Heart left ventricle (tissue), 16 donors: ENCODE measurements around the gene NPVF. TPM values are rescaled to one million over a fixed set of nuclear protein-coding genes. Genes with fewer than 3 reads are reported as not detected.

Source experiments
- ATAC-seq, 4 donors: fragments of 200-7000 bp; cut with Tn5 transposase; one replicate each; pipeline ENCODE4 v1.9.1; 2020 to 2022; ENCODE audit warnings: moderate library complexity in 4 of 4, mild to moderate bottlenecking in 3 of 4, moderate number of reproducible peaks in 1 of 4
- DNase-seq, 5 donors: peaks; one replicate each; pipeline ENCODE4 v3.0.0-alpha.2; 2020
- H3K27ac ChIP-seq, 12 donors: fragments of 200-600 bp; sonication (generic) in 4 of 12; one replicate each; pipeline versions ENCODE4 v1.5.0 to v1.8.0; 2016 to 2022; ENCODE audit warnings: mild to moderate bottlenecking in 2 of 12
- H3K27me3 ChIP-seq, 9 donors: fragments of 200-600 bp; sonication (generic) in 2 of 9; one replicate each; pipeline versions ENCODE4 v1.5.1 to v1.8.0; 2016 to 2022; ENCODE audit warnings: mild to moderate bottlenecking in 3 of 9
- H3K36me3 ChIP-seq, 9 donors: fragments of 200-600 bp; sonication (generic) in 2 of 9; one replicate each; pipeline versions ENCODE4 v1.5.0 to v1.8.0; 2018 to 2022; ENCODE audit warnings: mild to moderate bottlenecking in 2 of 9
- H3K4me1 ChIP-seq, 12 donors: fragments of 200-600 bp; sonication (generic) in 4 of 12; one replicate each; pipeline versions ENCODE4 v1.5.0 to v1.8.0; 2016 to 2022; ENCODE audit warnings: mild to moderate bottlenecking in 3 of 12
- H3K4me3 ChIP-seq, 12 donors: fragments of 200-600 bp; sonication (generic) in 4 of 12; one replicate each; pipeline versions ENCODE4 v1.5.0 to v1.8.0; 2017 to 2022; ENCODE audit warnings: mild to moderate bottlenecking in 9 of 12, moderate library complexity in 4 of 12
- H3K9me3 ChIP-seq, 12 donors: fragments of 200-600 bp; sonication (generic) in 4 of 12; one replicate each; pipeline versions ENCODE4 v1.5.0 to v1.8.0; 2016 to 2022; ENCODE audit warnings: mild to moderate bottlenecking in 1 of 12
- CTCF ChIP-seq, 12 donors: fragments of 200-600 bp; sonication (generic) in 4 of 12; IDR thresholded peaks; one replicate each; pipeline versions ENCODE4 v1.5.0 to v1.8.0; 2018 to 2022; ENCODE audit warnings: antibody characterized with exemption in 12 of 12, mild to moderate bottlenecking in 5 of 12
- POLR2A ChIP-seq, 2 donors: fragments of 450-650 bp; IDR thresholded peaks; one replicate each; pipeline ENCODE4 v1.6.1; 2017; ENCODE audit warnings: antibody characterized with exemption in 2 of 2, mild to moderate bottlenecking in 2 of 2, moderate library complexity in 2 of 2
- WGBS, 4 donors: extraction: QIAGEN DNeasy Blood & Tissue Kit in 2 of 4; methylation state at CpG; one replicate each; pipeline versions ENCODE4 v1.1.5 to v1.1.7; 2013 to 2018; 5-methylcytosine and 5-hydroxymethylcytosine counted together
- intact Hi-C, 10 donors: fragments of 100-400 bp; cut with DNase I; formaldehyde crosslinking; loops; one replicate each; pipeline versions ENCODE4 v1.11.1 to v1.14.2; 2022
- polyA plus RNA-seq, 2 donors: library from polyadenylated mRNA; stranded (reverse); fragments of 200-250 nt; gene quantifications; one replicate each; pipeline ENCODE4 v1.2.3, GENCODE V29; 2013
- total RNA-seq, 9 donors: library from RNA; depleted of rRNA in 2 of 9; stranded (reverse); fragments of >200 nt in 2 of 9; fragmentation: NEBNext Ultra II Directional in 3 of 9; extraction: Animal tissue kit (Norgen Biotek cat#: 25700) in 3 of 9; gene quantifications; one replicate each; pipeline versions ENCODE4 v1.1.0 to v1.2.4, GENCODE V29; 2016 to 2023
- donor health status: ischemic (EF 13 %, LVEDD 7.1; RV severe dilation, severe dysfunction).
- donor health status: healthy with polysubstance abuse.
- donor health status: DM: no; HTN: yes; CAD: no.
- donor health status: DM: no; HTN: no; CAD: no.
- donor health status: ischemic (EF 25% LVEDD 6.9; RV normal size, moderate dysfunction).
- donor health status: ischemic (EF 25% LVEDD 5.7; RV mildly dilated, moderate dysfunction).
- donor health status: healthy.
- donor health status: DM: yes; HTN: yes; CAD: no.
- donor health status: ischemic (EF 35%, LVEDD 5.7; RV mildly dilated, moderate dysfunction).
- donor health status: nonischemic (EF 11% LVEDD 7.7; RV severe dilation, severe dysfunction).
- donor health status: DM: yes; HTN: yes; CAD: no.
- donor health status: PGD.
- donor health status: ischemic (EF 29% LVEDD 5.4; RV normal size, mild dysfunction).
- donor health status: nonischemic (EF 23%, LVEDD 6.1; RV moderate dilation, normal function).

Gene NPVF
- total and polyA plus RNA-seq, 11 donors: not detected

DNA sequence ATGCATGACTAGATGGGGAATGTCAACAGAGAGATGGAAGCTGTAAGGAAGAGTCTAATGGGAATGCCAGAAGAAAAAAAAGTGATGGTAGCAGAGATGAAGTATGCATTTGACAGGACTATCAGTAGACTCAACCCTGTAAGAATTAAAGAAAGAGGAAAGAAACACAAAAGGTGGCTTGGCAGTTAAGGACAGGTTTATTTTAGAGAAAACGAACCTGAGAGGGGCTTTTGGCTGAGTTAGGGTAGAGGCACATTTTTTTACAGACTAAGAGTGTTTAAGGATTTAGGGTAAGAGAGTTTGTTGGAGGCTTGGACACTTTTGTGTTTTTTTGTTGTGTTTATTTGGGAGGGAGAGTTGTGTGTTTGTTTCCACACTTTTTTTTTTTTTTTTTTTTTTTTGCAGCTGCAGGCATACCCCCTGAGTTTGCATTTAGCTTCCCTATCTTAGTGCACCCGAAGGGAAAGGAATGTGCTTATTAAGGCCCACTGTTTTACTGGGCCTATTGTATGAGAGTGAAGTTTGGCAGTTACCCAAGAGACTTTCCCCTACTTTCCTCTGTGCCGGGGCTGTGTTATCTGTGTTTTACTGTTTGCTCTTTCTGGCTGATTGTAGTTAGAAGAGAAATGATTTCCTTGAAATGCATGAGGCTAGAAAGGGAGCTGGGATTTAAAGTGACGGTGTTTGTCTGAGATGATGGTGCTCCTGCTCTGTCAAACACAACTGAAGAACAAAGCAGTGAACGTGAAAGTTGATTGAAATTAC is 32.0 kb downstream of the NPVF start:
- no peaks in the 10 kb centered on the region for H3K36me3 ChIP-seq
- intact Hi-C loops: no loop called here
- H3K4me1 ChIP-seq: no peaks in the 10 kb centered on the region
- peaks cover 0 to 10% (median 3%) of the 10 kb centered on the region in 12 donors for H3K9me3 ChIP-seq
- DNase-seq (no peak), ATAC-seq (no peak)
- TF ChIP-seq CTCF (IDR thresholded peaks at IDR 0.05) (no peak), POLR2A (IDR thresholded peaks at IDR 0.05) (no peak)
- peaks cover 0 to 6% (median 0%) of the 10 kb centered on the region in 9 donors for H3K27me3 ChIP-seq
- 36 to 44% (median 42%) methylated on average over 5 of the region's 5 CpGs for WGBS, 4 donors
- H3K27ac ChIP-seq: no peak overlapping the region
- H3K4me3 ChIP-seq: no peak overlapping the region

GRCh38 chr7:25194036-25194435 is 34.2 kb downstream of the NPVF start:
- WGBS, 4 donors: 86 to 96% (median 91%) methylated on average over 2 of the region's 2 CpGs
- Histone ChIP-seq H3K4me1 (no peaks in the 10 kb centered on the region), H3K9me3 (peaks cover 0 to 10% (median 3%) of the 10 kb centered on the region in 12 donors), H3K36me3 (no peaks in the 10 kb centered on the region), H3K27me3 (peaks cover 0 to 6% (median 0%) of the 10 kb centered on the region in 9 donors), H3K27ac (no peak overlapping the region), H3K4me3 (no peak overlapping the region)
- TF ChIP-seq CTCF (IDR thresholded peaks at IDR 0.05) (no peak), POLR2A (IDR thresholded peaks at IDR 0.05) (no peak)
- no peak for DNase-seq
- ATAC-seq: no peak
- intact Hi-C loops: no loop called here

DNA sequence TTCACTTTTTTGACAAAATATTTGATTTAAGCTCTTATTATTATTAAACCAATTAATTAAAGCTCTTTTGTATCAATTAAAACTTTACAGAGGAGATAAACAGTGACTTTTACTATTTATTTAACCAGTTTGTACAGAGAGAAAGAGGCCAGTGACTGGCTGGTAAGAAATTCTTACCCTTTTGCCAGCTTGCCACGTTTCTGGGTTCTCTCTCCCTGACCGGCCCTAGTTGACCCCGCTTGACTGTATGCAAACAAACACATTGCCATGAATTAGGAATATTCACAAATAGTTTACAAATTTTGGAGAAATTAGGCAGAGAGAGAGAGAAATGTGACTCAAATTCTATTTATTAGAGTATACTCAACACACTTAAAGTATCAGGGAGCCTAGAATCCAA is 36.2 kb downstream of the NPVF start:
- intact Hi-C loops: no loop called here
- H3K4me3 ChIP-seq: no peak overlapping the region
- H3K4me1 ChIP-seq: no peaks in the 10 kb centered on the region
- no peak for DNase-seq
- H3K9me3 ChIP-seq: peaks cover 0 to 10% (median 3%) of the 10 kb centered on the region in 12 donors
- peaks cover 0 to 13% (median 0%) of the 10 kb centered on the region in 9 donors for H3K27me3 ChIP-seq
- TF ChIP-seq POLR2A (IDR thresholded peaks at IDR 0.05) (no peak), CTCF (IDR thresholded peaks at IDR 0.05) (no peak)
- 77 to 83% (median 79%) methylated on average over 3 of the region's 3 CpGs for WGBS, 4 donors
- no peaks in the 10 kb centered on the region for H3K36me3 ChIP-seq
- H3K27ac ChIP-seq: no peak overlapping the region
- ATAC-seq: no peak

DNA sequence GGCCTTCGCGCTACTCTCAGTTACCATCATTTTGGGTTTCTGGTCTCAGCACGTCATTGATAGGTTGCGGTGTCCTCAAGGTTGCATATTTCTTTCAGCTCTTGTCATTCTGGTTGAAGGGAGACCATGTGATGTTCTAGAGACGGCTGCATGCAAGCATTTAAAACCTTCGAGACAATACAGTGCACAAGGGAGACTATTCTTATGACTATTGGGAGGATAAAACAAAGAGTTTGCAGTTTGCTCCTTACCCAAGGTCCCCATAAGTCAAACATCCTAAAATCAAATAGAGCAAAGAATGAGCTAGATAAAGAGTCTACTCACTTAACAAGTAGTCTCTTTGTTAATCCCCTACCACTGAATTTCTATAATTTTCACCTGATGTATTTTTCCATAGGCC is 39.1 kb downstream of the NPVF start:
- TF ChIP-seq CTCF (IDR thresholded peaks at IDR 0.05) (no peak), POLR2A (IDR thresholded peaks at IDR 0.05) (no peak)
- WGBS, 4 donors: 86 to 92% (median 90%) methylated on average over 6 of the region's 6 CpGs
- Histone ChIP-seq H3K27me3 (peaks cover 0 to 13% (median 0%) of the 10 kb centered on the region in 9 donors), H3K9me3 (no peaks in the 10 kb centered on the region), H3K36me3 (no peaks in the 10 kb centered on the region), H3K4me1 (no peaks in the 10 kb centered on the region), H3K27ac (no peak overlapping the region), H3K4me3 (no peak overlapping the region)
- intact Hi-C loops: loop anchor here in 1 of 10 donors (10.0 kb wide), 1 partner anchor 64 kb away; the partner anchor contains the start of gene CYCS
- DNase-seq: no peak
- no peak for ATAC-seq
